K562 (cell line): ENCODE results near the gene ZZZ3. TPM values are rescaled to one million over a fixed set of nuclear protein-coding genes. Genes with fewer than 3 reads are reported as not detected.
A peak's percentile ranks its signal among the peaks of the same experiment; 100 is the strongest.

Experiments
- CBX1 ChIP-seq: sonication (generic); IDR thresholded peaks from 2 replicates; pipeline ENCODE4 v1.6.1; 2016; ENCODE audit warnings: antibody characterized with exemption, low read depth, mild to moderate bottlenecking
- CEBPG ChIP-seq, 3 experiments: fragments of 200-800 bp in 1 of 3; sonication (Bioruptor generic) in 1 of 3; sonication (generic) in 1 of 3; formaldehyde crosslinking in 1 of 3; IDR thresholded peaks in 2 of 3; conservative IDR thresholded peaks in 1 of 3; 2 replicates each; pipeline versions ENCODE4 v1.6.1 to v1.8.0; 2016 to 2022; ENCODE audit warnings: missing compliant biosample characterization in 2 of 3, missing genetic modification characterization in 2 of 3, mild to moderate bottlenecking in 1 of 3, missing genetic modification reagents in 1 of 3
- ELF1 ChIP-seq: fragments of 200-800 bp; sonication (Bioruptor generic); IDR thresholded peaks from 2 replicates; pipeline ENCODE4 v1.6.1; 2016; ENCODE audit warnings: missing genetic modification characterization, missing compliant biosample characterization
- HMBOX1 ChIP-seq: sonication (generic); IDR thresholded peaks from 2 replicates; pipeline ENCODE4 v1.6.1; 2016
- HNRNPUL1 ChIP-seq: fragments of 200-400 bp; formaldehyde crosslinking; IDR thresholded peaks from 2 replicates; pipeline ENCODE4 v1.6.1; 2017; ENCODE audit warnings: low read length
- L3MBTL2 ChIP-seq: fragments of 450-650 bp; IDR thresholded peaks from 2 replicates; pipeline ENCODE4 v1.6.1; 2016; ENCODE audit warnings: mild to moderate bottlenecking, moderate library complexity
- MEIS2 ChIP-seq: fragments of 450-650 bp; IDR thresholded peaks from 2 replicates; pipeline ENCODE4 v1.6.1; 2014; ENCODE audit warnings: mild to moderate bottlenecking; ENCODE audit not compliant: partially characterized antibody
- MXI1 ChIP-seq: IDR thresholded peaks from 2 replicates; pipeline ENCODE4 v1.6.1; 2011; ENCODE audit warnings: low read depth, mild to moderate bottlenecking, improper control_type of control experiment, low read length
- MYC ChIP-seq, 2 experiments: fragments of 250-450 bp in 1 of 2; sonication (Bioruptor Pico) in 1 of 2; IDR thresholded peaks; 2 replicates each; pipeline versions ENCODE4 v1.5.1 to v1.6.1; 2012 to 2021; ENCODE audit warnings: low read depth in 2 of 2, borderline replicate concordance in 1 of 2, improper control_type of control experiment in 1 of 2, low read length in 1 of 2, mild to moderate bottlenecking in 1 of 2, moderate library complexity in 1 of 2
- NELFE ChIP-seq: IDR thresholded peaks from 2 replicates; pipeline ENCODE4 v1.6.1; 2011; ENCODE audit warnings: mild to moderate bottlenecking; ENCODE audit not compliant: insufficient read depth, insufficient read length
- NFRKB ChIP-seq: fragments of 450-650 bp; IDR thresholded peaks from 2 replicates; pipeline ENCODE4 v1.6.1; 2016; ENCODE audit warnings: low read depth
- NR4A1 ChIP-seq, 2 experiments: fragments of 250-450 bp in 1 of 2; fragments of 450-650 bp in 1 of 2; sonication (Bioruptor Pico) in 1 of 2; IDR thresholded peaks; 2 replicates each; pipeline versions ENCODE4 v1.4.0 to v1.6.1; 2016 to 2020; ENCODE audit warnings: mild to moderate bottlenecking in 2 of 2, missing compliant biosample characterization in 1 of 2, missing genetic modification characterization in 1 of 2, moderate library complexity in 1 of 2
- PHTF2 ChIP-seq: fragments of 250-450 bp; sonication (Bioruptor Pico); IDR thresholded peaks from 2 replicates; pipeline ENCODE4 v1.5.0; 2021; ENCODE audit warnings: mild to moderate bottlenecking
- SPI1 ChIP-seq: IDR thresholded peaks from 2 replicates; pipeline ENCODE4 v1.6.1; 2011; ENCODE audit warnings: low read depth, low read length, control low read depth, borderline replicate concordance
- SRF ChIP-seq, 2 experiments: fragments of 250-450, 450-650 bp in 1 of 2; sonication (Bioruptor Pico) in 1 of 2; sonication (generic) in 1 of 2; formaldehyde crosslinking; IDR thresholded peaks; 2 replicates each; pipeline versions ENCODE4 v1.5.0 to v1.5.1; 2020 to 2022; ENCODE audit warnings: mild to moderate bottlenecking in 1 of 2, missing genetic modification reagents in 1 of 2
- TAF7 ChIP-seq: fragments of 450-650 bp; IDR thresholded peaks from 2 replicates; pipeline ENCODE4 v1.6.1; 2016; ENCODE audit warnings: missing genetic modification characterization, missing compliant biosample characterization
- ZNF696 ChIP-seq: fragments of 250-450 bp; sonication (Bioruptor Pico); conservative IDR thresholded peaks from 2 replicates; pipeline ENCODE4 v1.4.0; 2020; ENCODE audit warnings: mild to moderate bottlenecking, moderate library complexity
- polyA plus RNA-seq, 8 experiments: library from polyadenylated mRNA; depleted of rRNA in 4 of 8; stranded (reverse) in 5 of 8; unstranded in 3 of 8; fragments of >200 nt; fragmentation: Nextera tagmentation in 2 of 8; fragmentation: Illumina TruSeq in 1 of 8; extraction: Ambion mirVana in 2 of 8; extraction: Trizol in 1 of 8; gene quantifications; 2 replicates each; pipeline versions ENCODE4 v1.2.1 to v1.2.3, GENCODE V29; 2011 to 2014; ENCODE audit warnings: inconsistent platforms in 1 of 8, missing spikeins in 1 of 8
- total RNA-seq, 7 experiments: library from RNA; depleted of rRNA in 6 of 7; stranded (reverse); fragments of >200 nt in 6 of 7; fragmentation: Illumina TruSeq in 2 of 7; extraction: Trizol in 2 of 7; gene quantifications; 2 replicates each; pipeline versions ENCODE4 v1.2.1 to v1.2.3, GENCODE V29; 2011 to 2021; ENCODE audit warnings: low replicate concordance in 1 of 7
- TF ChIP-seq, protein P1 (sequence below), 2 experiments: fragments of 450-650 bp; formaldehyde crosslinking in 1 of 2; IDR thresholded peaks; 2 replicates each; pipeline versions ENCODE4 v1.4.0 to v1.6.1; 2014 to 2020; ENCODE audit warnings: mild to moderate bottlenecking in 2 of 2, borderline replicate concordance in 1 of 2, low read depth in 1 of 2

Gene ZZZ3
- total and polyA plus RNA-seq, 9 of the 15 experiments (the other 6 are each of a cell fraction or from before 2014, with no cell fraction given), result 13.9 to 64.0 (median 36.7) TPM

DNA sequence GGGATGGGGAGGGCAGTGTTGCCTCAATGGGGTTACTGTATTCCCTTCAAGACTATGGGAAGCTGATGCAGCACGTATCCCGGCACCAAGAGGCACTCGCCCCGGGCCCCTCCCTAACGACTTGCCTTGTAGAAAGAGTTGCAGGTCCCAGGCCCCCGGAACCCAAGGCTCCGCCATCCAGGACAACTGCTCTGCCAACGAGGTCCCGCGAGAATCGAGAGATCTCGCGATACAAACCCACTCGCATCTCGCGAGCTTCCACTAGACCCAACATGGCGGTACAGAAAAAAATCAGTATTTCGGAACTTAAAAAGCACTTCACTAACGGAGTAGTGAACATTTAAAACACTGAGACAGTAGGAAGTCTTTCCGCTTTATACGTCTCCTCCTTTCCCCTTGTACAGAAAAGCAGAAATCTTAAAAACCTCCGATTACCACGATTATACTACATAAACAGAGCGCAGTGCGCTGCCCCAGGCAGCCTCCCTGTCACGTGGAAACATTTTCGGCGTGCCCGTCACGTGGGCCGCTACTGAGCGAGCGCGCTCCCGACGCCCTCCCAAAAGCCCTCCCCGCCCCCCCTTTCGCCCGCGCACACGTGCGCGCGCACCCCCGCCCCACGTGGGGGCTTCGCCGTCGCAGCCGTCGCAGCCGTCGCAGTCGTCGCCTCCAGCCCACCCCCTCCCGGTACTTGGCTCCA, at the start of gene ZZZ3 (continued):
- TF ChIP-seq, protein P1, sequence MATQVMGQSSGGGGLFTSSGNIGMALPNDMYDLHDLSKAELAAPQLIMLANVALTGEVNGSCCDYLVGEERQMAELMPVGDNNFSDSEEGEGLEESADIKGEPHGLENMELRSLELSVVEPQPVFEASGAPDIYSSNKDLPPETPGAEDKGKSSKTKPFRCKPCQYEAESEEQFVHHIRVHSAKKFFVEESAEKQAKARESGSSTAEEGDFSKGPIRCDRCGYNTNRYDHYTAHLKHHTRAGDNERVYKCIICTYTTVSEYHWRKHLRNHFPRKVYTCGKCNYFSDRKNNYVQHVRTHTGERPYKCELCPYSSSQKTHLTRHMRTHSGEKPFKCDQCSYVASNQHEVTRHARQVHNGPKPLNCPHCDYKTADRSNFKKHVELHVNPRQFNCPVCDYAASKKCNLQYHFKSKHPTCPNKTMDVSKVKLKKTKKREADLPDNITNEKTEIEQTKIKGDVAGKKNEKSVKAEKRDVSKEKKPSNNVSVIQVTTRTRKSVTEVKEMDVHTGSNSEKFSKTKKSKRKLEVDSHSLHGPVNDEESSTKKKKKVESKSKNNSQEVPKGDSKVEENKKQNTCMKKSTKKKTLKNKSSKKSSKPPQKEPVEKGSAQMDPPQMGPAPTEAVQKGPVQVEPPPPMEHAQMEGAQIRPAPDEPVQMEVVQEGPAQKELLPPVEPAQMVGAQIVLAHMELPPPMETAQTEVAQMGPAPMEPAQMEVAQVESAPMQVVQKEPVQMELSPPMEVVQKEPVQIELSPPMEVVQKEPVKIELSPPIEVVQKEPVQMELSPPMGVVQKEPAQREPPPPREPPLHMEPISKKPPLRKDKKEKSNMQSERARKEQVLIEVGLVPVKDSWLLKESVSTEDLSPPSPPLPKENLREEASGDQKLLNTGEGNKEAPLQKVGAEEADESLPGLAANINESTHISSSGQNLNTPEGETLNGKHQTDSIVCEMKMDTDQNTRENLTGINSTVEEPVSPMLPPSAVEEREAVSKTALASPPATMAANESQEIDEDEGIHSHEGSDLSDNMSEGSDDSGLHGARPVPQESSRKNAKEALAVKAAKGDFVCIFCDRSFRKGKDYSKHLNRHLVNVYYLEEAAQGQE (IDR thresholded peaks at IDR 0.05; ENCODE audit: borderline replicate concordance), result peak; percentile 49
- TF ChIP-seq, protein P1 (CRISPR knock-in tag; IDR thresholded peaks at IDR 0.05; ENCODE audit: low read depth), result 0 out of 2 replicates have a peak, but pooled peaks have one; percentile 58
- no peak for TF ChIP-seq SPI1
- no peak for TF ChIP-seq HNRNPUL1
- TF ChIP-seq CEBPG (CRISPR knock-in tag; IDR thresholded peaks at IDR 0.05), result no peak
- no peak for TF ChIP-seq CEBPG (tag; conservative IDR thresholded peaks at IDR 0.05 in 1 of 2, IDR thresholded peaks at IDR 0.05 in 1 of 2)
- no peak for TF ChIP-seq PHTF2 (CRISPR knock-in tag)
- TF ChIP-seq MEIS2, result no peak
- TF ChIP-seq SRF (CRISPR knock-in tag; IDR thresholded peaks at IDR 0.05), result no peak
- TF ChIP-seq MYC (IDR thresholded peaks at IDR 0.05; ENCODE audit: low read depth, low read length), result peak; percentile 95
- TF ChIP-seq MYC (CRISPR knock-in tag; IDR thresholded peaks at IDR 0.05; ENCODE audit: borderline replicate concordance, low read depth), result peak; percentile 87; the same call in 1 of the 2 replicates
- TF ChIP-seq HMBOX1, result peak; percentile 50; the same call in 1 of the 2 replicates
- TF ChIP-seq NR4A1 (CRISPR knock-in tag; IDR thresholded peaks at IDR 0.05), result no peak
- no peak for TF ChIP-seq NR4A1 (tag; IDR thresholded peaks at IDR 0.05)
- no peak for TF ChIP-seq NELFE
- TF ChIP-seq CBX1, result no peak
- peak; percentile 59; the same call in 1 of the 2 replicates for TF ChIP-seq MXI1
- TF ChIP-seq L3MBTL2, result peak; percentile 33; the same call in 1 of the 2 replicates
- no peak for TF ChIP-seq ZNF696
- TF ChIP-seq TAF7 (tag), result peak; percentile 93
- TF ChIP-seq ELF1 (tag), result peak; percentile 75
- no peak for TF ChIP-seq NFRKB
